HG03378 (cell line): Measurements from ENCODE around the gene ADH5.
"Not testable (repeated sequence)": the region's sequence is repeated elsewhere in the genome, so short reads cannot be mapped to it uniquely, and the experiment has no call there.

Experiments
- ATAC-seq: cut with Tn5 transposase; IDR thresholded peaks from one replicate; pipeline ENCODE4 v1.9.1; 2021; ENCODE audit warnings: mild to moderate bottlenecking, moderate library complexity; ENCODE audit not compliant: unreplicated experiment

ADH5 gene

DNA sequence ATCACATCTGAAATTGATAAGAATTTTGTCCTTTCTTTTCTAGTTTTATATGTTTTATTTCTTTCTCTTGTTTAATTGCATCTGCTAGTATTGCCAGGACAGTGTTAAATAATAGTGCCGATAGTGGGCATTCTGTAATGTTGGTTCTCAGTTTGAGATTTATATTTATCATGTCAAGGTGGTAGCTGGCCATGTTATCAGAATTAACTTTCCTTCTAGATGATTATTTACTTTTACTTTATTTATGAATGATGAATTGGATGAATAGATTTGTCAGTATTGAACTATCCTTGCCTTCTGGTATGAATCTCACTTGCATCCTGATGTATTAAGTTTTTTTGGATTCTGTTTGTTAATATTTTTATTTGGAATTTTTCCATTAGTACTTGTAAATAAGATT is 50.4 kb downstream of the ADH5 start:
- no peak for ATAC-seq

DNA sequence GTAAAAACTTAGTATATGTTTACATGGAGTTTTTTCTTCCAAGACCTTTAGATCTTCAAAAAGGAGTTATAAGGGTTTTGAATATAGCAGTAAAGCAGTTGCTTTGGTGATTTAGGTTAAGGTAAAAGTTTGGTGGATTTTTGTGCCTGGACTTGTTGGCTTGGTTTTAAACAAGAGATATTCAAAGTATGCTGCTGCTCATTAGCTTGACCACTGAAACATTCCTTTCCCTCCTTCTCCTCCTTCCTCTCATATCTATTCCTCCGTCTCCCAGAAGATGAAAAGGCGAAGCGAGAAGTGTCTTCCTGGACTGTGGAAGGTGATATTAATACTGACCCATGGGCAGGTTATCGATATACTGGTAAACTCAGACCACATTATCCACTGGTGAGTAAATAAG is 54.6 kb downstream of the ADH5 start:
- ATAC-seq = no peak

DNA sequence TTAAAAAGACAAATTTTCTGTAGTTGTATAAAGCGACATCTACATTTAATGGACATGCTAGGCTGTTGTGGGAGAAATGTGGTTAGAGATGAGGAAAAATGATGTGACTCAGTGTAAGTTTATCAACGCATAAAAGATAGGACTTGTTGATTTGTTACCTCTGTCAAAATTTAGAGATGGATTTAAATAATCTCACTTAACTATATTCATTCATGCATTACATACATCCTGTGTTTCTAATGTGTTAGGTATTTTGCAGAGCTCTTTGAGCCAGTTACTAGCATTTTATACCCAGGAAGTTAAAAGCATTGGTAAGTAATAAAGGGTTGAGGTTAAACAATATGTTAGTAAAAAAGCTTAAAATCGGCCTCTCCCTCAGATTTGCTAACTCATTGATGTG is 58.7 kb downstream of the ADH5 start:
- ATAC-seq = no peak

DNA sequence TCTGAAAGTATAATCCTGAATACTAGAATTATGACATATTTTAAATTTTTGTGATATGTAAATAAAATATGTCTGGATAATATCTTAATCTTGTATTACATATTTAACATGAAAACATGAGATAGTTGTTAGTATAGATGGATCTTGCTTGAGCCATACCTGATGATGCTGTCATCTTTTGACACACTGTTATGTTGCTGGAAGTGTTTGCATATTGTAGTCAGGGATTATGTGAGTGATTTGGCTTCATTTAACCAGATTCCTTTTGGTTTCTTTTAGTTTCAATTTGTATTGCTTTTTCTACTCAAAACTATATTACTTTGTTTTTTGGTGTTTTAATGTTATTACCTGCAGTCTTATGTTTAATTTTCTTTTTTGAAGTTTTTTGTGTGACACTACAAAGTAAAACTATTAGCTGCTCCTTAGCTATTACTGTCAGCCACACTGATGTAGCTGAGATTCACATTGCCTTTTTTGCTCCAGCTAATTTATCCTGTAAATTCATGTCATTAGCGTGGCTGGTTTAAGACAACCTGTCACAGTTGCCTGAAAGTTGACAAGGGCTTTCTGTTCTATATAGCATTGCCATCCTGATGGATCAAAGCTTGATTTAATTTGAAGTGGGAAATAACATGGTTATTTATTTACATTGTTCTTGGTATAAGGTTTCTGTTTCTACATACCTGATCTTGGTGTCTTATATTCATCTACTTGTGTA is 59.4 kb downstream of the ADH5 start:
- ATAC-seq = peak; percentile 43

DNA sequence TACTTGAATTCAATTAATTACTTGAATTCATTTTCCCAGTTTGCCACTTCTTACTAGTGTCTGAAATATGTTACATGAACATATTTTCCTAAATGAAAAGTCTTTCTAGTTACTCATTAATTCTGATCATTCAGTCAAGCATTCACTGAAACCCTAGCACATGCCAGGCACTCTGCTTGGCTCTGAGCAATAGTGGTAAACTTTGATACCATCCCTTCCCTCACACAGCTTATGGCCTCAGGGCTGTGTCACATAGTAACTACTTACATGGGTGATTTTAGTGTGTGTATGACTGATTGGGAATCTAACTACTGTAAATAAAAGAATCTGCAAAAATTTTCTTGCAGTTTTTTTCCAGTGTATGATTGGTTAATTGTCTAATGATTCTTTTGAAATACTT is 60.4 kb downstream of the ADH5 start:
- peak; percentile 63 for ATAC-seq

DNA sequence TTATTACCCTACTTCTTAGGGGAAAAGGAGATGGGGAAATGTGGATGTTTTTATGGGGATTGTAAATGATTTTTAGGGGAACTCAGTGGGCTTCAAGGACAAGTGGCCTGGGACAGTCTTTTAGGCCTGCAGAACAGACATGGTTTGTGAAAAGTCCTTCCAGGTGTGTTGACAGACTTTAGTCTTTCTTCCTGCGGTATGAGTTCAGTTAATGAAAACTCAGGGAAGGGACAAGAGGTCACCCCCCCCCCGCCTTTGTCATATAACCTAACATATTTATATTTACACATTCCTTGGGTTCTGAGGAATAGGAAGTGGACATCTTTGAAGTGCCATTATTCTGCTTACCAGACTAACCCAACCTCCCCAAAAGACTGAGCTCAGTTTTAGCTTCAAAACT is 61.3 kb downstream of the ADH5 start:
- ATAC-seq = no peak

DNA sequence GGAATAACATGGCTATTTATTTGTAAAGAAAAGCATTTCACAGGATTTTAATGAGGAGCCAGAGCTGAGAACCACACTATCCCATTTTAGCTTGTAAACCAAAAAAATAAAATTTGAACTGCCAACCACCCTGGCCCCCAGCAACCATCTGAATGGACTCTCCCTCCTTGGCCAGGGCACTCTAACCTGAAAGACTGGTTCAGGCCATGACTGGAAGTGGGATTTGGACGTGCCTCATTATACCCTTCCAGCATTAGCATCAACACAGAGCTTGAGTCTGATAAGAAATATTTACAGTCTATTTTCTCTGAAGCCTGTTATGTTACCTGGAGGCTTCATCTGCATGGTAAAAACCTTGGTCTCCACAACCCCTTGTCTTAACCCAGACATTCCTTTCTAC is 63.1 kb downstream of the ADH5 start:
- no peak for ATAC-seq

DNA sequence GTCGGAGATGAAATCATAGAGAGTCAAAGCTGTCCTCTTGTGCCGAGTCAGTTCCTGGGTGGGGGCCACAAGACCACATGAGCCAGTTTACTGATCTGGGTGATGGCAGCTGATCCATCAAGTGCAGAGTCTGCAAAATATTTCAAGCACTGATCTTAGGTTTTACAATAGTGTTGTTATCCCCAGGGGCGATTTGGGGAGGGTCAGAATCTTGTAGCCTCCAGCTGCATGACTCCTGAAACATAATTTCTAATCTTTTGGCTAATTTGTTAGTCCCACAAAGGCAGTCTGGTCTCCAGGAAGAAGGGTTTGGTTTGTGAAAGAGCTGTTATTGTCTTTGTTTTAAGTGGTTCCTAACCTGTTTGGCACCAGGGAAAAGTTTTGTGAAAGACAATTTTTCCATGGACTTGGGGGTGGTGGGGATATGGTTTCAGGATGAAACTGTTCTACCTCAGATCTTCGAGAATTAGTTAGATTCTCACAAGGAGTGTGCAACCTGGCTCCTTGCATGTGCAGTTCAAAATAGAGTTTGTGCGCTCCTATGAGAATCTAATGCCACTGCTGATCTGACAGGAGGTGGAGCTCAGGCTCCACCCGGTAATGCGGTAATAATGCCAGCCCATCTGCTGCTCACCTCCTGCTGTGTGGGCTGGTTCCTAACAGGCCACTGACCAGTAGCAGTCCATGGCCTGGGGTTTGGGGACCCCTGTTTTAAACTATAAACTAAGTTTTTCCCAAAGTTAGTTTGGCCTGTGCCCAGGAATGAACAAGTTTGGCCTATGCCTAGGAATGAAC is 63.9 kb downstream of the ADH5 start:
- ATAC-seq = no peak

DNA sequence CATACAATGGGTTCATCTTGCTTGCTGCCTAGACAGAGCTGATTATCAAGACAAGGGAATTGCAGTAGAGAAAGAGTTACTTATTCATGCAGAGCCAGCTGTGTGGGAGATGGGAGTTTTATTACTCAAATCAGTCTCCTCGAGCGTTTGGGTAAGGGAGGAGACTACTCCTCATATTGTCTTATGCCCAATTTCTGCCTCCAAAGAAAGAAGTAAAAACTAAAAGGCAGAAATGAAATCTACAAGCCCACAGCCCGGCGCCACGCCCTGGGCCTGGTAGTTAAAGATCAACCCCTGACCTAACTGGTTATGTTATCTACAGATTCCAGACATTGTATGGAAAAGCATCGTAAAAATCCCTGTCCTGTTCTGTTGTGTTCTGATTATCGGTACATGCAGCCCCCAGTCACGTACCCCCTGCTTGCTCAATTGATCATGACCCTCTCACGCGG is 64.8 kb downstream of the ADH5 start:
- ATAC-seq = not testable (repeated sequence)

DNA sequence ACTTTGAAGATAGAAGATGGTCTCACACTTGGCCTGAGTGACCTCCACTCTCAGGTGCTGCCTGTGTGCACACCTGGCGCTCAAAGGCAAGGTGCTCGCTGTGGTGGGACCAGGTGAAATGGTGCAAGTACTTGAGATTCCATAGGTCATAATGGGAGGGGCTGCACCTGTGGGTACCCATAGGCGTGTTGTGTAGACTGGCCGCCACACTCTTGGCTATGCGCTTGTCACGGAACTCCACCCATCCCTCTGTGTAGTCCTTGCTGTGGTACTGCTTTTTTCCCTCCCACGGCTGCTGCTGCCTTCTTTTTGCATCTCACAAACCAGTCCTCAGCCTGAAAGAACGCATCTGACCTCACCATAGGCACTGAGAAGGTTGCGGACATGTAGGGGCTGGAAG is 66.0 kb downstream of the ADH5 start:
- no peak for ATAC-seq

DNA sequence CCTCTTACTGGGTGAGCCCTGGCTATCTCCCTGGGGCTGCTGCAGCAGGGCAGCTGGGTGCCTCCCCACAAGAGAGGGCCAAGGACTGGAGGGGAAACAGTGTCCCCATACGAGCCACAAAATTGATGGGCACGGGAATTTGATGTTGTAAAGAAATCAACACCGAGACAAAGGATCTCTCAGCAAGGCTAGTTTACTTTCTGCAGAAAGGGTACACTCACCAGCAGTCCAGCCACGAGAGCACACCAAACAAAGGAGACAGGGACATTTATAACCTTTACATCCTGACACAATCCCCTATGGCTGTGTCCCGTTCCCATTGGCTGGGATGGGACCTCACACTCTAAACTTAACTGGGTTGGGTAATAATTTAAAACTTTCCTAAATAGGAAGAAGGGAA is 67.2 kb downstream of the ADH5 start:
- no peak for ATAC-seq
